ENCODE data around the gene ULK4.
"Not testable (repeated sequence)": the region's sequence is repeated elsewhere in the genome, so short reads cannot be mapped to it uniquely, and the experiment has no call there.

ULK4 gene

DNA sequence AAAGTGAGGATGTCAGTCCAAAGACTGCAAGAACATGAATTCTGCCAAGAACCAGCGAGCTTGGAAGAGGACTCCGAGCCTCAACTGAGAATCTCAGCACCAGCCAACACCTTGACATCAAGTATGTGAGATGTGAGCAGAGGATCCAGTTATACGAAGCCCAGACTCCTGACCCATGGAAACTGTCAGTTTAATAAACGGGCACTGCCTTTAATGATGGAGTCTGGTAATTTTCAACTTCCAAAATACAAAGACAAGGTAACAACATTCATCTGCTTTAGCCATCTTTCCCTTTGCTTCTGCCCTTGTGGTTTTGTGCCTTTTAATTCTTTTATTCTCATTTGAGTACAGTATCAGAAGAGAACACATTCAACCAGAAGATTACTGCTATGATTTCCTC is 211.9 kb downstream of the ULK4 start:
- DNase-seq: no peak

DNA sequence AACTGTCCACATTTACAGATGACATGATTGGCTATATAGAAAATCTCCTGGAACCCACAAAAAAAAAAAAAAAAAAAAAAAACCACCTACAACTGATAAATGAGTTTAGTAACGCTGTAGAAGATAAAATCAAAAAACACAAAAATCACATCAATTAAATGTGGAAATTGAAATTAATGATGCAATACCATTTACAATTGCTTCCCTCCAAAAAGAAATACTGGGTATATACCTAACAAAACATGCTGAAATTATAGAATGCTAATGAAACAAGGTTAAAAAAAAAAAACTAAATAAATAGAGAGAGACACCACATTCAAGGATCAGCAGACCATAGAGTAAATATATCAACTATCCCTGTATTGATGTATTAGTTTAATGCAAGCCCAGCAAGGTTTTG is 215.7 kb downstream of the ULK4 start:
- no peak for DNase-seq

DNA sequence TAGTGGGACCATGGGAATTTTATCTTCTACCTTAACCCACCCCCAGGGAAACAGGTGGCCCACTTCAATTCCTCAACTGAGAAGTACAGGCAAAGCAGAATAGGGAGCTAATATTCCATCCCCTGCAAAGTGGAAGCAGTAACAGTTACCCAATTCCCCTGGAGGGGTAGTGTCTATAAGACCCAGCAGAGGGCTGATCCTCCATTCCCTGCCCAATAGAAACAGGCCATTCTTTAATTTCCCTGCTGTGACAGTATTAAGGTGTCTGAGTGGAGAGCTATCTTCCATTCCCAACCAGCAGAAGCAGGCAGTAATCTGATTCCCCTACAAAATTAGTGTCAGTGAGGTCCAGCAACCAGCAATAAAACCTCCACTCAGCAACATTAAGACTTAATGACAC is 219.8 kb downstream of the ULK4 start:
- no peak for DNase-seq

DNA sequence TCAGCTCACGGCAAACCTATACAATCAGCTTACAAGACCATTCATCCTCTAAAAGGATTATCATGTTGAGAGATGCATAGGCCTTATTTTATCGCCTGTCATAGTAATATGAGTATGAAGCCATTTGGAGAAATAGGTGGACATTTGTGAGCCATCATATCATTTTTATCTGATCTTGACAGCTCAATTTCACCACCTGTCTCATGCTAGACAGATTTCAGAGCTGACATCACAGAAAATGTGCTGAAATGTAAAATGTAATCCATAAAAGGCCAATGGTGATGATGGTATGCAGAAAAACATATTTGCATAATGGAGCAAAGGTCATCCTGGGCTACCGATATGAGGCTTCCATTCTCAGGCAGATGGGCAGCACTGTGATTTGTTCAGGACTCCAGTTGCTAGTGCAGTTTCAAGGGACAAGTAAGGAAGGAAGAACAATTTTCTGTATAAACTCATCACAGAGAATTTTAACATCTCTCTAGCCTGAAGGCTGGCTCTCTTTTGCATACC is 221.5 kb downstream of the ULK4 start:
- no peak for DNase-seq

DNA sequence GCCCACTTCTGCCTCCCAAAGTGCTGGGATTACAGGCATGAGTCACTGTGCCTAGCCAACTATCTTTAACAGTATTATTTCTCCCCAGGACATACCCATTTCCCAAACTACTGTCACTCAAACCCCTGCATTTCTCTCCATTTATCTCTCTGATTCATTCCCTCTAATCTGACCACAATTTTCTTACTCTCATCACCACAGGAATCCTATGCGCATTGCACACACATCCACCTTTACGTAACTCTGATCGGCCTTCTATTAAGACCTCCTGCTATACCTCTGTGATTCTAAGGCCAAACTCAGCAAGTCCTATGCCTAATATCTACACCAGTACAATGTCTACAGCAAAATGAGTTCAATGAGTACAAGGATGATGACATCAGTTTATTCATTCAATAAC is 235.0 kb downstream of the ULK4 start:
- DNase-seq: no peak

DNA sequence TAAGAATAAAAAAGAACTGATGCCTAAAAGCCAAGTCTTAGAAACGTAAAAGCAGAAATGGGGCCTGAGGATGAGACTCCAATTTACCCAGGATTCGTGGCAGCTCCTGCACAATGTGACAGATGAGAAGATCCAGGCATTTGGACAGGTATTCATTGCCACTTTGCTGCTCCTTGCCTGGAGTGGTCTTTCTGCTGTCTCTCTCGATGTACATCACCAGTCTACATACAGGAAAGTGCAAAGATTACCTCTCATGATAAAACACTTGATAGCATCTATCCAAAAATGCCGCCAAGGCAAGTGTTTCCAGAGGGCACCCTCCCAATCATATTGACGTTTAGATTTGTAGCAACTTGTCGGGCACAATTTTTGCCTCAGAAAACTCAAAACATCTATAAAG is 244.3 kb downstream of the ULK4 start:
- no peak for DNase-seq

DNA sequence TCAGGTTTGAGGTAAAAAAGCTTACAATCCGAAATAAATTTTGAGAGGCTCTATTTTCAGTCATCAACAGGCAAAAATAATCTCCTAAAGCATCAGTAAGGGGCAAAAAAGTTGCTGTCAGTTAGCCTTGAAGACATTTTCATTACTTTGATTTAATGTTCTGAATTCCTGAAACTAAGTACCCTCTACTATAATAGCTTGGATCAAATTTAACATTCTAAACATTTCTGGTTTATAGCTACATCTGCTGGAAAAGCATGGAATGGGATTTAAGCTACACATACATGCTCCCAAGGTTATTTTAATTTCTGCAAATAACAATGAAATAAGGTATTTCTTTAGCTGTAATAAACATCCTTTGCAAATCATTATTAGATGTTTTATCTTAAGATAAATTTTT is 245.4 kb downstream of the ULK4 start:
- peak in 1 of 2 experiments; percentile 14 for DNase-seq

DNA sequence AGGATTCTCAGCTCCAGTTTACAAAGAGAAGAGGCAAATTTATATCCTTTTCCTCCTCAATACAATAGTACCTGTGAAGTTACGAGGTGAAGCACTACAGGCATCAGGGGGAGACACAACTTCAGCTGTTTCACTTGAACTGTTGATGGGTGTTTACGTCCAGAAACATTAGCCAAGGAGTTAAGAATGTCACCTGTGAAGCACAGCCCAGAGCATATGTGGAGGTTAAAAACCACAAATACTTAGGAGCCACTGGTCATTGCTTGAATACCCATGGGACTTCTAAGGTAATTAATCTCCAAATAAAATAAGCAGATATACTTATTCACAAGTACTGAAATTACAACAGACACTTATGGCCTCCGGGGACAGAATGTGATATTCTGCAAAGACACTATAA is 246.5 kb downstream of the ULK4 start:
- no peak for DNase-seq

DNA sequence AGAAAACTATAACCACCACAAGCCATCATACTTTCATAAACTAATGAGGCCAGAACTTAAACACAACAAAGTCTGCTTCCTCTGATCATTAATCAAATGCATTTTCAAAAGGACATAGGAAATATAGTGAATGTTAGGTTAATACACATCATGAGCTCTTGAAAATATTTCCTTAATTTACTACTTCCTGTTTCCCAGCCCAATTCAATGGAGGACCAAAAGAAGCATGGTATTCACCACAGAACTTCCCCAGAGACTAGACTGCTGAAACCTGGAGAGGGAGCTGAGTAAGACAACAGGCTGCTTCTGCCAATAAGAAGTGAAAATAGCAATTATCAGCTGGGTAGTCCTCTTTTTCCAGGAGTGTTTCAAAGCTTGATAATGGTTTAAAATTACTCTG is 250.3 kb downstream of the ULK4 start:
- DNase-seq: no peak

DNA sequence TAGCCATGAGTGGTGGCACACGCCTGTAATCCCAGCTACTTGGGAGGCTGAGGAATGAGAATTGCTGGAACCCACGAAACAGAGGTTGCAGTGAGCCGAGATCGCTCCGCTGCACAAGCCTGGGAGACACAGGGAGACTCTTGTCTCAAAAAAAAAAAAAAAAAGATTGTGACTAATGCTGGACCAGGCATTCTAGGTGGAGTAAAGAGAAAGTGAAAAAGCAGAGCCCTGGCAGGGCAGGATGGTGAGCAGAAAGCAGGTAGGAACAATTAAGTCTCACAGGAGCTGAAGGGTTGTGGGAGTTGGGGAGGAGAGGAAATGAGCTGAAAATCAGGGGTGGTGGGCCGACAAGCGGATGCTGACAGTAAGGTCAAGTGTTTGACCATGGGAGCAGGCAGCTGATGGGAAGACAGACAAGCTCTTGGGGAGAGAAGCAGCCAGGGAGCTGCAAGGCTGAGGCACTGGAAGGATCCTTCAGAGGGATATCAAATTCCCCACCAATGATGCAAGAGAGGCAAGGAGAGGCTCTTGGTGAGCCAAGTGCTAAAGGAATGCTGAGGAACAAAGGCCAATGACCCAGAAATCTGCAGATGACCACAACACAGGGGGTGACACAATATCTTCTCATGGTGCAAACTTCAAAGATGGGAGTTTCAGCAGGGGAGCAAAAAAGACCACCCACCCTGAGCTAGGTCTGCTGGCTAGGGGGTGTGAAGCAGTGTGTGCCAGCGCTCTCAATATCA is 251.1 kb downstream of the ULK4 start:
- DNase-seq: peak in 1 of 2 experiments; percentile 14

DNA sequence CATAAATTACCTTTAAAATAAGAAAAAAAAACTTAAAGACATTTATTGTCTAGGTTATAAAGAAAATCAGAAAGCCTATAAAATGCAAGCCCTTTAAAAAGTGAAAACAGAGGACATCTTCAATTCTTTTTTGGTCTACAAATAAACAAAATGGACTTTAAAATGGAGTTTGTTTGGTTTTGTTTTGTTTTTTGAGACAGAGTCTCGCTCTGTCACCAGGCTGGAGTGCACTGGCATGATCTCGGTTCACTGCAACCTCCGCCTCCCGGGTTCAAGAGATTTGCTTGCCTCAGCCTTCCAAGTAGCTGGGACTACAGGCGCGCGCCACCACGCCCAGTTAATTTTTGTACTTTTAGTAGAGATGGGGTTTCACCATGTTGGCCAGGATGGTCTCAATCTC is 252.7 kb downstream of the ULK4 start:
- not testable (repeated sequence) for DNase-seq

DNA sequence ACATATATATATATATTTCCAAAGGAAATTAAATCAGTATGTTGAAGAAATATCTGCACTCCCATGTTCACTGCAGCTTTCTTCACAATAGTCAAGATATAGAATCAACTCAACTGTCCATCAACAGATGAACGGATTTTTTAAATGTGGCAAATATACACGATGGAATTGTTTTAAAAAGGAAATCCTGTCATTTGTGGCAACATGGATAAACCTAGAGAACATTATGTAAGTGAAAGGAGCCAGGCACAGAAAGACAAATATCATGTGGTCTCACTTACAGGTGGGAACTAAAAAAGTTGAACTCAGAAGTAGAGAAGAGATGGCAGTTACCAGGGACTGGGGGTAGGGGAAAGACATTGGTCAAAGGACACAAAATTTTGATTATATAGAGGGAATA is 253.7 kb downstream of the ULK4 start:
- DNase-seq: no peak

DNA sequence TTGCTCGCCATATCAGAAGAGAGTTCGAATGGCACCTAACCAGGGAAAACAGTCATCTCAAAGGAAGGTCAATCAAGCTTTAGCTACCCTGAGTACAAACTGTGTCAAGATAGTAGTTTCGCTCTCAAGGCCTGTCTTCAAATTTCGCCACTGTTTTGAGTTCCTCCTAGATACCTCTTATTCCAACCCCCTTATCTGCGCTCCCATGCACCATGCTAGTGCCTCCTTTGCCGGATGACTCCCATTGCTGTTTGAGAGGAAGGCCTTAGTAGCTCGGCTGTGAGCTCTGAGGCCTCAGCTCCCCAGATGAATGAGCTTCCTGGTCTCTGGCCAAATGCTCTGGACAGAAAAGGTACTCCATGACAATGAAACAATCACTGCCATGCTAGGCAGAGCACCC is 256.0 kb downstream of the ULK4 start:
- DNase-seq: no peak

DNA sequence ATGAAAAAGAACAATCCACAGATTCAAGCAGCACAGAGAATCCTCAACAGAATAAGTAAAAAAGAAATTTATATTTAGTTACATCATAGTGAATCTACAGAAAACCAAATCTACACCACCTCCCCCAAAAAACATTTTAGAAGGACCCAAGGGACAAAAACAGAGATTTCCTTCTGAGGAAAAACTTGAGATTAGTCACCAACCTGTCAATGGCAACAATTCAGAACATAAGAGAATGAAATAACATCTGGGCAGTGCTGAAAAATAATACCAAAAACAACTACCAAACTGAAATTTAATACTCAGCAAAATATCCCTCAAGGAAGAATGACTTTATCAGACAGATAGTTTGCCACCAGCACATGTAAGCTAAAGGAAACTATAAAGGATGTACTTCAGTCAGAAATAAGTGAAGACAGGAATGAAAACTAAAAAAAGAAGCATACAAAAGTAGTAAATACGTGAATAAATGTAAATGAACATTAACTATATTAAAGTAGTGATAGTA is 260.7 kb downstream of the ULK4 start:
- no peak for DNase-seq

DNA sequence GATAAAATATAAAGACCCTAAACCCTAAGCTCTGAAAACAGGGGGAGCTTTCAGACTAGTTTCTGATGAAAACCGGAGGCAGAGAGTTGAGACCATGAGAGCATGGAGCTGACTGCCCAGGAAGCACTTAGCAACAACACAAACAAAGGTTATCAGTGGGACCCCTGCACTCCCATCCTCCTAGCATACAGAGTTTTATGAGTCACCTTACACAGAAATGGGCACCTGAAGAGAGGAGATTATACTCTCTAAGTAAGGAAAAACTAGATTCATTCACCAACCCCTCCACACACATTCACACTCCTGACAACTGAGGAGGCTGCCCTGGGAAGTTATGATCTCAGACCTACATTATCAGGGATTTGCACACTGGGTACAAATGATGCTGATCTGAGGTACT is 261.7 kb downstream of the ULK4 start:
- DNase-seq: no peak

DNA sequence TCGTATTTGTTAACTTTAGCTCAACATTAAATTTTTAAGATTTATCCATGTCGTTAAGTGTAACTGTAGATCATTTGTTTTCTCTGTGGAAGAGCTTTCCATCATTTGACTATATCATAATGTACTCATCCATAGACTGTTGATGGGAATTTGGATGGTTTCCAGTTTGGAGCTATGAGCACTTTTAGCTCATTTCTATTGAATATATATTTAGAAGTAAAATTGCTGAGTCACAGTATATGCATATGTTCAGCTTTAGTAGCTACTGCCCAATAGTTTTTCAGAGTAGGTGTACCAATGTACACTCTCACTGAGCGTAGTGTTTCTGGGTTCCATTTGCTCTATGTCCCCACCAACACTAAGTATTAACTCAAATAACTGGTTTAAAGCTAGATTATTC is 263.0 kb downstream of the ULK4 start:
- DNase-seq: no peak

DNA sequence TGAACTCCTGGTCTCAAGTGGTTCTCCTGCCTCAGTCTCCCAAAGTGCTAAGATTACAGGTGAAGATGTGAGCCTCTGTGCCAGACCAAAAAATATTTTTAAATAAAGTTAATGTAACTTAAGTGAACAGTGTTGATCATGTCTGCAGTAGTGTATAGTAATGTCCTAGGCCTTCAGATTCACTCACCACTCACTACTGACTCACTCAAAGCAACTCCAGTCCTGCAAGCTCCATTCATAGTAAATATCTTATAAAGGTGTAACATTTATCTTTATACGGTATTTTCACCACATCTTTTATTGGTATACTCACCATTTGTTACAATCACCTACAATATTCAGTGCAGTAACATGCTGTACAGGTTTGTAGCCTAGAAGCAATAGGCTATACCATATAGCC is 264.2 kb downstream of the ULK4 start:
- no peak for DNase-seq

DNA sequence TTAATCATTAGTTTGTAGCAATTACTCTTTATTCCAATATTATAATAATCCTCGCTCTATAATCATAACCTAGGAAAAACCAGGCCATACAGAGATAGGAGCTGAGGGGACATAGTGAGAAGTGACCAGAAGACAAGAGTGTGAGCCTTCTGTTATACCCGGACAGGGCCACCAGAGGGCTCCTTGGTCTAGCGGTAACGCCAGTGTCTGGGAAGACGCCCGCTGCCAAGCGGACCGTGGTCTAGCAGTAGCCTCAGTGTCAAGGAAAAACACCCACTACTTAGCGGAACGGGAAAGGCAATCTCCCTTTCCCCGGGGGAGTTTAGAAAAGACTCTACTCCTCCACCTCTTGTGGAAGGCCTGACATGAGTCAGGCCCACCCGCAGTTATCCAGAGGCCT is 266.1 kb downstream of the ULK4 start:
- not testable (repeated sequence) for DNase-seq

DNA sequence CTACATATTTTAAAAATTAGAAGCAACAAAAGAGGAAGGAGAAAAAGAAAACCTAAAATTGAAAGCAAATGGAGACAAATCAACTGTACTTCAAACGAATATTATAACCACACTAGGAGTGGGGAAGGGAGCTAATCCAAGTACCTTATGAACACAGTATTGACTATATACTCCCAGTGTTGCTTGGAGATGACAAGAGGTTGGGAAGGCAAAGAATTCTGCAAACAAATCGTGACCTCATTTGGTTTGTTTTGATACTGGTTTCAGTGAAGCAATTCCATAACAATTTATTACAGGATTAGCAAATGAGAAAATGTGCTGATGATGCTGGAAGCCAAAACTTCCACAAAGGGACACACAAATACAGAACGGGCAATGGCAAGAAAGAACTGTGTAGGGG is 268.1 kb downstream of the ULK4 start:
- no peak for DNase-seq

DNA sequence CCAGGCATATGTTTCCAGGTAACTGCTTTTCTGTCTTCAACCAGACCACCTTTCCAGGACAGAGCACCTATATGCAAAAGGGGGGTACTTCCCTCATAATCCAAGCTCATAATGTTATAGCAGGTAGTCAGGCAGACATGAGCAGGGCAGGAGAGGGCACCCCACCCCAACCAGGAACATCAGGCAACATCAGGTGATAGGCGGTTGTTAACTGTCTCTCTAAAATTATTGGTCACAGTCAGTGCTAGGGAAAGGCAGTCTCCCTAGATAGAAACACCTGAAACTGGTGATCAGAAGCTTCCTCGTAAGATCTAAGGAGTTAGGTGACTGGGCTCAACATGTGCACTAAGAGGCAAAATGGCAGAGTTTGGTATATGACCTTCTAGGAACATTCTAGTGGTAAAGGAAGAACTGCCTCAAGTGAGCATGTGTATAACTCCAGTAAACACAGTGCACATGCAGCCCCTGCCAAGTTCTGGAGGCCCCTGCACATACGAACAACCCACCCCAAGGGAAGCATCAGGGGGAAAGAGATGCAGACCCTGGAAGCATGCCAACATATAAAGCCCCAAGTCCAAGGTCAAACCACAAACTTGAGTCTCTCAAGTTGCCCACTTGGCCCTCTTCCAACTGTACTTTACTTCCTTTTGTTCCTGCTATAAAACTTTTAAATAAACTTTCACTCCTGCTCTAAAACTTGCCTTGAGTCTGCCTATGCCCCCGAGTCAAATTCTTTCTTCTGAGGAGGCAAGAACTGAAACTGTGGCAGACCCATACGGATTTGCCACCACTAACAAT is 270.9 kb downstream of the ULK4 start:
- no peak for DNase-seq

DNA sequence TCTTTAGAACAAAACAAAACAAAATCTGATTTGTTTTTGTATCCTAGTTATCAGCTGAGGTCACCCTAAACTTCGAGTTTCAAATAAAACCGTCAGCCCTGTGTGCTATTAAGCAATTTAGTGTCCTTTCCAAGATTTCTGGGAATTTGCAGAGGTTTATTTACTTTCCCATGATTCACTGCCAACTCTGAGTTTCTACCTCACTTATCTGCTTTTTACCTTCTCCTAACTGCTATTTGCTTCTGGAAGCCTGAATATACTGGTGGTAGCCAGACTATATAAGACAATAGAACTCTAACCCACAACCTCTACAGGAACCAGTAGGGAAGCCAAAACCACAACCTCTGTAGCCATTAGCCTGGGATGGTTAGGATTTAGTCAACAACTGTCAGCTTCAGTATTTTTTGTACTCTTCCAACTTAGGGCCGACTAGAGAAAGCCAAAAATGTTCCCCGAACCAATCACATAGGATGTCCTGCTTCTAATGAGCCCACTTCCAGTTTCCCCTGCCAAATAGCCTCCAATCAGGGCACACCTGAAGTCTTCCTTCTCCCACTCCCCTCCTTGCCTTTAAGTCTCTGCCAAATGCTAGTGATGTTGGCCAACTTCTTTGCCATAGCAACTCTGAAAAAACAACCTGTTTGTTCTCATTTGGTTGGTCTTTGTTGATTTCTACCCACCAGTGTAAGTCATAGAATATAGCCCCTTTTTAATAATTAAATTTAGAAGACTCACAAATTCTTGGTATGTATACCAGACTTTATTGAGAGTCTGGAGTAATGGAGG is 273.1 kb downstream of the ULK4 start:
- DNase-seq: no peak

DNA sequence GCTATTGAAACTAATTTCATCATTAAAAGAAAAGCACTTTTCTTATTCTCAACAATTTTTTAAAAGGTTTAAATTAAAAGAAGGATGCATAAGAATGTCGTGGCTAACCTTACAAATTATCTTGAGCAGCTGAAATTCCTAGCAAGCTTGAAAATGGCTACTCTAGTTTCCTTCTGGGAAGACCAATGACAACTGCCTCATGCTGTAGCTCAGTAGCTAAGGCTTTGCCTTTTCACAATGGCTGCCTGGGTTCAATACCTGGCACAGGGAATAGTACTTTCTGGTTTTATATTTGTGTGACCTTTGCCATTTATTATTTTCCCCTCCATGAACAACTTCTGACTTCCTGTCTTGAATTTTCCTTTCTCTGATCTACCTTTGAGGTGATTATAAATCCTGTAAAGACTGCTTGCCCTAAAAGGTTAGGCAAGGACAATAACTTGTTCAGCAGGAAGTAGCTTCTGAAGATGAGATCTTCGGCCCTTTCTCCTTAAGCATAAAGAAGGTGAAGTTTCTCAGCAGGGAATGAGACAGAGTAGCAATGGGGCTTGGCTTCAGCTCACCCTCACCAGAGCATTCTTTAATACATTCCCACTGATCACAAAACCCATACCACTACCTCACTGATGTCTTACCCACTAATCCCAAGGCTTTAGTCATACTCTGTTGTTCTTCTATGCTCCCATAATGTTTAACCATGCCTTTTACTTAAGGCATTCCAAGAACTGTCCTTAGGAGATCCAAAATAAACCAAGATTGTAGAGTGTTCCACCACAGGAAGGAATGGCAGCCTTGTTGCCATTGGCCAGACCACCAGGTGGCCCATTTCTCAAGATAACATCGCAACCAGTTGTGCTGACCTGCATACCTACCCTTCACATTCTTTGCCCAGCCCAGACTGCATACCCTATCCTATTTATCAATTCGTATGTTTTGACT is 276.8 kb downstream of the ULK4 start:
- DNase-seq: no peak
